Measurements from ENCODE around the gene ARPC1B.

Gene ARPC1B

GRCh38 chr7:99393355-99394187 is 19.0 kb downstream of the ARPC1B start:
- peak overlapping the region; percentile 56 for H3K27ac ChIP-seq (ENCODE audit: low read depth, low read length)

GRCh38 chr7:99394188-99394502 is 19.6 kb downstream of the ARPC1B start:
- Histone ChIP-seq H3K4me3 (ENCODE audit: low read depth in 1 of 2, low read length in 2 of 2) (no peak overlapping the region), H3K9ac (ENCODE audit: low read length) (no peak overlapping the region), H3K4me1 (ENCODE audit: insufficient read depth, low read length) (peaks cover 16% of the 10 kb centered on the region), H3K27ac (ENCODE audit: low read depth, low read length) (no peak overlapping the region), H3K27me3 (ENCODE audit: control insufficient read depth in 1 of 2, insufficient read depth in 2 of 2, low read length in 2 of 2) (no peaks in the 10 kb centered on the region), H3K9me3 (ENCODE audit: low read length) (no peaks in the 10 kb centered on the region), H3K36me3 (ENCODE audit: insufficient read depth, low read length) (peaks cover 29% of the 10 kb centered on the region)

More at GRCh38 chr7:99393355-99394187, 19.0 kb downstream of the ARPC1B start:
- peak overlapping the region; percentile 50 to 74 for H3K4me3 ChIP-seq (ENCODE audit: low read depth in 1 of 2, low read length in 2 of 2)
- no peaks in the 10 kb centered on the region for H3K9me3 ChIP-seq (ENCODE audit: low read length)
- peaks cover 16% of the 10 kb centered on the region for H3K4me1 ChIP-seq (ENCODE audit: insufficient read depth, low read length)
- H3K27me3 ChIP-seq (ENCODE audit: control insufficient read depth in 1 of 2, insufficient read depth in 2 of 2, low read length in 2 of 2): no peaks in the 10 kb centered on the region
- H3K36me3 ChIP-seq (ENCODE audit: insufficient read depth, low read length): peaks cover 24% of the 10 kb centered on the region
- H3K9ac ChIP-seq (ENCODE audit: low read length): peak overlapping the region; percentile 20

- Histone ChIP-seq H3K4me3 (ENCODE audit: low read depth in 1 of 2, low read length in 2 of 2) (no peak overlapping the region), H3K27me3 (ENCODE audit: control insufficient read depth in 1 of 2, insufficient read depth in 2 of 2, low read length in 2 of 2) (no peaks in the 10 kb centered on the region), H3K4me1 (ENCODE audit: insufficient read depth, low read length) (peaks cover 16% of the 10 kb centered on the region), H3K36me3 (ENCODE audit: insufficient read depth, low read length) (peaks cover 41% of the 10 kb centered on the region), H3K9ac (ENCODE audit: low read length) (no peak overlapping the region), H3K9me3 (ENCODE audit: low read length) (no peaks in the 10 kb centered on the region), H3K27ac (ENCODE audit: low read depth, low read length) (no peak overlapping the region)
Measured at GRCh38 chr7:99395616-99396327, 21.2 kb downstream of the ARPC1B start.

GRCh38 chr7:99396418-99397296 is 22.1 kb downstream of the ARPC1B start:
- H3K36me3 ChIP-seq (ENCODE audit: insufficient read depth, low read length): peaks cover 49% of the 10 kb centered on the region
- H3K9ac ChIP-seq (ENCODE audit: low read length): no peak overlapping the region
- H3K4me1 ChIP-seq (ENCODE audit: insufficient read depth, low read length): peaks cover 16% of the 10 kb centered on the region
- H3K9me3 ChIP-seq (ENCODE audit: low read length): no peaks in the 10 kb centered on the region
- H3K4me3 ChIP-seq (ENCODE audit: low read depth in 1 of 2, low read length in 2 of 2): no peak overlapping the region
- no peaks in the 10 kb centered on the region for H3K27me3 ChIP-seq (ENCODE audit: control insufficient read depth in 1 of 2, insufficient read depth in 2 of 2, low read length in 2 of 2)
- H3K27ac ChIP-seq (ENCODE audit: low read depth, low read length): no peak overlapping the region

GRCh38 chr7:99397297-99397983 is 22.9 kb downstream of the ARPC1B start:
- peaks cover 49% of the 10 kb centered on the region for H3K36me3 ChIP-seq (ENCODE audit: insufficient read depth, low read length)
- H3K9me3 ChIP-seq (ENCODE audit: low read length): no peaks in the 10 kb centered on the region
- H3K27me3 ChIP-seq (ENCODE audit: control insufficient read depth in 1 of 2, insufficient read depth in 2 of 2, low read length in 2 of 2): no peaks in the 10 kb centered on the region
- H3K4me1 ChIP-seq (ENCODE audit: insufficient read depth, low read length): peaks cover 11% of the 10 kb centered on the region
- H3K4me3 ChIP-seq (ENCODE audit: low read depth in 1 of 2, low read length in 2 of 2): no peak overlapping the region
- H3K27ac ChIP-seq (ENCODE audit: low read depth, low read length): no peak overlapping the region
- no peak overlapping the region for H3K9ac ChIP-seq (ENCODE audit: low read length)

- Histone ChIP-seq H3K36me3 (ENCODE audit: insufficient read depth, low read length) (peaks cover 59% of the 10 kb centered on the region), H3K27ac (ENCODE audit: low read depth, low read length) (no peak overlapping the region), H3K9ac (ENCODE audit: low read length) (no peak overlapping the region)
Measured at GRCh38 chr7:99398891-99399445, 24.4 kb downstream of the ARPC1B start.

GRCh38 chr7:99399597-99399996 is 25.1 kb downstream of the ARPC1B start:
- Histone ChIP-seq H3K9me3 (ENCODE audit: low read length) (no peaks in the 10 kb centered on the region), H3K36me3 (ENCODE audit: insufficient read depth, low read length) (peaks cover 65% of the 10 kb centered on the region), H3K27ac (ENCODE audit: low read depth, low read length) (no peak overlapping the region)

More at GRCh38 chr7:99398891-99399445, 24.4 kb downstream of the ARPC1B start:
- no peaks in the 10 kb centered on the region for H3K27me3 ChIP-seq (ENCODE audit: control insufficient read depth in 1 of 2, insufficient read depth in 2 of 2, low read length in 2 of 2)
- H3K4me3 ChIP-seq (ENCODE audit: low read depth in 1 of 2, low read length in 2 of 2): no peak overlapping the region
- H3K9me3 ChIP-seq (ENCODE audit: low read length): no peaks in the 10 kb centered on the region
- peaks cover 1% of the 10 kb centered on the region for H3K4me1 ChIP-seq (ENCODE audit: insufficient read depth, low read length)

GRCh38 chr7:99402854-99403253 is 28.3 kb downstream of the ARPC1B start:
- Histone ChIP-seq H3K27ac (ENCODE audit: low read depth, low read length) (no peak overlapping the region), H3K9ac (ENCODE audit: low read length) (no peak overlapping the region), H3K9me3 (ENCODE audit: low read length) (no peaks in the 10 kb centered on the region), H3K27me3 (ENCODE audit: control insufficient read depth in 1 of 2, insufficient read depth in 2 of 2, low read length in 2 of 2) (no peaks in the 10 kb centered on the region), H3K4me3 (ENCODE audit: low read depth in 1 of 2, low read length in 2 of 2) (no peak overlapping the region), H3K36me3 (ENCODE audit: insufficient read depth, low read length) (peaks cover 57% of the 10 kb centered on the region), H3K4me1 (ENCODE audit: insufficient read depth, low read length) (peaks cover 36% of the 10 kb centered on the region)

More at GRCh38 chr7:99399597-99399996, 25.1 kb downstream of the ARPC1B start:
- Histone ChIP-seq H3K27me3 (ENCODE audit: control insufficient read depth in 1 of 2, insufficient read depth in 2 of 2, low read length in 2 of 2) (no peaks in the 10 kb centered on the region), H3K4me1 (ENCODE audit: insufficient read depth, low read length) (peaks cover 8% of the 10 kb centered on the region), H3K4me3 (ENCODE audit: low read depth in 1 of 2, low read length in 2 of 2) (no peak overlapping the region), H3K9ac (ENCODE audit: low read length) (no peak overlapping the region)

- Histone ChIP-seq H3K36me3 (ENCODE audit: insufficient read depth, low read length) (peaks cover 48% of the 10 kb centered on the region), H3K27ac (ENCODE audit: low read depth, low read length) (no peak overlapping the region), H3K4me1 (ENCODE audit: insufficient read depth, low read length) (peaks cover 36% of the 10 kb centered on the region), H3K9ac (ENCODE audit: low read length) (no peak overlapping the region), H3K27me3 (ENCODE audit: control insufficient read depth in 1 of 2, insufficient read depth in 2 of 2, low read length in 2 of 2) (no peaks in the 10 kb centered on the region), H3K9me3 (ENCODE audit: low read length) (no peaks in the 10 kb centered on the region), H3K4me3 (ENCODE audit: low read depth in 1 of 2, low read length in 2 of 2) (no peak overlapping the region)
Measured at GRCh38 chr7:99403764-99404163, 29.2 kb downstream of the ARPC1B start.

GRCh38 chr7:99404235-99404976 is 29.9 kb downstream of the ARPC1B start:
- no peaks in the 10 kb centered on the region for H3K27me3 ChIP-seq (ENCODE audit: control insufficient read depth in 1 of 2, insufficient read depth in 2 of 2, low read length in 2 of 2)
- H3K9me3 ChIP-seq (ENCODE audit: low read length): no peaks in the 10 kb centered on the region
- H3K4me3 ChIP-seq (ENCODE audit: low read depth in 1 of 2, low read length in 2 of 2): no peak overlapping the region
- H3K9ac ChIP-seq (ENCODE audit: low read length): no peak overlapping the region
- H3K36me3 ChIP-seq (ENCODE audit: insufficient read depth, low read length): peaks cover 42% of the 10 kb centered on the region
- H3K4me1 ChIP-seq (ENCODE audit: insufficient read depth, low read length): peaks cover 36% of the 10 kb centered on the region
- no peak overlapping the region for H3K27ac ChIP-seq (ENCODE audit: low read depth, low read length)
